Left cardiac atrium (tissue), 4 donors: Measurements from ENCODE around the gene CHST6. TPM values are rescaled to one million over a fixed set of nuclear protein-coding genes. Genes with fewer than 3 reads are reported as not detected.
"Not testable (repeated sequence)": the region's sequence is repeated elsewhere in the genome, so short reads cannot be mapped to it uniquely, and the experiment has no call there.

Experiments used
- ATAC-seq, 2 donors: fragments of 200-7000 bp; cut with Tn5 transposase; one replicate each; pipeline ENCODE4 v1.9.1; 2020; ENCODE audit warnings: mild to moderate bottlenecking in 2 of 2, moderate library complexity in 2 of 2
- DNase-seq: peaks from one replicate; pipeline ENCODE4 v3.0.0-alpha.2; 2020
- intact Hi-C, 2 donors: fragments of 100-400 bp; cut with DNase I; formaldehyde crosslinking; loops; one replicate each; pipeline versions ENCODE4 v1.14.1 to v1.15.1; 2022 to 2023
- total RNA-seq, 2 donors: library from RNA; stranded (reverse); fragmentation: NEBNext Ultra II Directional; extraction: Animal tissue kit (Norgen Biotek cat#: 25700); gene quantifications; one replicate each; pipeline ENCODE4 v1.2.1, GENCODE V29; 2021
- donor health status: DM: no; HTN: yes; CAD: no.
- donor health status: DM: no; HTN: yes; CAD: no; lungs with severe emphysema.
- donor health status: DM: yes; HTN: yes; CAD: no.
- donor health status: Dilated cardiomyopathy.

CHST6 gene
- total RNA-seq, 2 donors from 2014 or later = 4.4 to 4.6 TPM

DNA sequence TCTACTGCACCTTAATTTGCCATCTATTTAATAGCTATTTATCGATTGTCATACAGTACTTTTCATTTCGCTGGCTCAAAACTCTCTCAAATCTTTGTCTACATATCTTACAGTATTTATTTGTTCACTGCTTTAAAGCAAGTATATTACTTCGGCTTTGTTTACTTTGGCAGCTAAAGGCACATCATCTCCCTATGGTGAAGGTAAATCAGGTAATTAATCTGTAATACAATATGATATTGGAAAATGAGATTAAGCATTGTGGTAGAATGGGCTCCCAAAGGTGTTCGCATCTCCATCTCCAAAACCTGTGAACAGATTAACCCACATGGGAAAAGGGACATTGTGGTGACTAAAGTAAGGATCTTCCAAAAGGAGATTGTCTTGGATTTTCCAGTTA lies 37.2 kb downstream of the CHST6 start:
- DNase-seq (no peak), ATAC-seq (no peak)
- intact Hi-C loops = no loop called here

- ATAC-seq (no peak), DNase-seq (no peak)
- intact Hi-C loops = no loop called here
Observed at GRCh38 chr16:75457485-75458021, 37.7 kb downstream of the CHST6 start.

DNA sequence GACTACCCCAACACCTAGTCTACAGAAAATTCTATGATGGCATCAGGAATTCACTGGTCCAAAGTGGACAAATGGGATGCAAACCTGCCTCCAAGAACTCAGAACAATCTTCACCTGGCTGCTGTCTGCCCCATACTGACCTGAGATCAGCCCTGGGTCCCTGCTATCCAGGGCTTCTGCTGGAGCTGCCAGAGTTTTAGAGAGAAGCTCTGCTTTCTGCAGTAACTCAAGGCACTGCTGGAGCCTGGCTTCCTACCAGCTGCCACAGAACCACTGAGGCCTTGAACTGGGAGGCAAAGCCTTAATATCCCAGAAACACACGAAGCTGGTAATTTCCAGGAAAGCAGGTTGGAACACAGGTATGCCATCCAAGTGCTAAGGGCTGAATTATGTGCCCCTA lies 38.3 kb downstream of the CHST6 start:
- no peak for DNase-seq
- ATAC-seq = peak in 1 of 2 donors; percentile 22

GRCh38 chr16:75456486-75456885 lies 38.8 kb downstream of the CHST6 start:
- ATAC-seq = peak in 1 of 2 donors; percentile 15
- DNase-seq, intact Hi-C loops: not testable (repeated sequence)

More for the DNA sequence above, 38.3 kb downstream of the CHST6 start:
- intact Hi-C loops = no loop called here

DNA sequence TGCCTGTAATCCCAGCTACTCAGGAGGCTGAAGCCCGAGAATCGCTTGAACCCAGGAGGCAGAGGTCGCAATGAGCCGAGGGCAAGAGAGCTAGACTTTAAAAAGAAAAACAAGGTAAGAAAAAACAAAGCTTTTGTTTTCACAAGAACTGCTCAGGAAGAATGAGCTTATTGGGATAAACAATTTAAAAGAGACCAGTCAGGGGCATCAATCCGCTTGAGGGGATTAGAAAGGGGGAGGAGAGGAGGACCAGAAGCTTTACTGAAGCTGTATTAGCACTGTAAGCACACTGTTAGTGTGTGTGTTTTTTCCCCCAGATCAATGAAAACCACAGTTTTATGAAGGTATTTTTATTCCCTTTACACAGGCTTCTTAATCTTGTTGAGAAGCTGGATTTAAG lies 39.6 kb downstream of the CHST6 start:
- no peak for ATAC-seq
- intact Hi-C loops = no loop called here
- no peak for DNase-seq

DNA sequence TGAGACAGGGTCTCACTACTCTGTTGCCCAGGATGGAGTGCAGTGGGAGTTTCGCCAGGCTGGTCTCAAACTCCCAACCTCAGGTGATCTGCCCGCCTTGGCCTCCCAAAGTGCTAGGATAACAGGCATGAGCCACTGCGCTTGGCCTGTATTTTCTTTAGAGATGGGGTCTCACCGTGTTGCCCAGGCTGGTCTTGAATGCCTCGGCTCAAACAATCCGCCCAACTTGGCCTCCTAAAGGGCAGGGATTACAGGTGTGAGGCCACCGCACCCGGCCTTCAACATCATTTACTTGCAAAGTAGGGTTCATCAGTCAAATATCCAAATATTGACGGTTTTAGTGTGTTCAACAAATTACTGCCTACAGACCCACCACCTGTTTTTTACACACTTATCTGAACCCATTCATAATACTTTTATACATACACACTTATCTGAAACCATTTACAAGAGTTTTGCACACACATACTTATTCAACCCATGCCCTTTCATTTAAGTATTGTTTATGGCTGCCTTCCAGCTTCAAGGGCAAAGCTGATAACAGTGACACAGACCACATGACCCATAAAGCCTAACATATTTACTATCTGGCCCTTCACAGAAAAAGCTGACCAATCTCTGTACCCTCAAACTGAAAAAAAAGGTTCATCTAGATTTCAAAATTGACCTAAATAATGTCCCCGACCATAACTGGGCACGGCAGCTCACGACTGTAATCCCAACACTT lies 42.6 kb downstream of the CHST6 start:
- DNase-seq = no peak
- intact Hi-C loops = no loop called here
- peak; percentile 23 to 36 for ATAC-seq

DNA sequence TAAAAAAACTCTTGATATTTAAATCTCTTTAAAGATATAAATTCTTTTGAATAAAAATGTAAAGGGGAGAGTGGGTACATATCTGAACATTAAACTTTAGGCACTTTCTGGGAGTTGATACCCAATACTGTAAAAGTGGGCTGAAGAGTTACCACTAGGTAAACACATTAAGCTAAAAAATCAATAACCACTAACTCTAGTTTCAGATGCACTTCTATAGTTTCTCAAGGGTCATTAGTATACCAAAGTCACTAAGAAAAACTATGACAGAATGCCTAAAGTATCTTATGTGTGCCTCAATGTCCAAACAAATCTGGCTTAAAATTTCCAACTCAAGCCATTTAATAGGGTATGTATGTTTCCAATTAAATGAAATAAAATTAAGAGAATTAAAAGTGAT lies 48.8 kb downstream of the CHST6 start:
- no peak for DNase-seq
- intact Hi-C loops = no loop called here
- no peak for ATAC-seq

DNA sequence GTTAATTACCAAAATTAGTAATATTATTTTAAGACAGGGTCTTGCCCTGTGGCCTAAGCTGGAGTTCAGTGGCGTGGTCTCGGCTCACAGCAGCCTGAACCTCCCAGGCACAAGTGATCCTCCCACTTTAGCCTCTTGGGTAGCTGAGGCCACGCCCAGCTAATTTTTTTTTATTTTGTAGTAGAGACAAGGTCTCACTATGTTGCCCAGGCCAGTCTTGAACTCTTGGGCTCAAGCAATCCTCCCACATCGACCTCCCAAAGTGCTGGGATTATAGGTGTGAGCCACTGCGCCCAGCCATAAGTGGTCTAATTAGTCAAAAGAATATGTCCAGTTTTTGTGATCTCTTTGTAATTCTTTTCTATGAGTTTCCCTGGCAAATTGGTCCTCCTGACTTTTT lies 49.9 kb downstream of the CHST6 start:
- intact Hi-C loops = no loop called here
- ATAC-seq (no peak), DNase-seq (no peak)

DNA sequence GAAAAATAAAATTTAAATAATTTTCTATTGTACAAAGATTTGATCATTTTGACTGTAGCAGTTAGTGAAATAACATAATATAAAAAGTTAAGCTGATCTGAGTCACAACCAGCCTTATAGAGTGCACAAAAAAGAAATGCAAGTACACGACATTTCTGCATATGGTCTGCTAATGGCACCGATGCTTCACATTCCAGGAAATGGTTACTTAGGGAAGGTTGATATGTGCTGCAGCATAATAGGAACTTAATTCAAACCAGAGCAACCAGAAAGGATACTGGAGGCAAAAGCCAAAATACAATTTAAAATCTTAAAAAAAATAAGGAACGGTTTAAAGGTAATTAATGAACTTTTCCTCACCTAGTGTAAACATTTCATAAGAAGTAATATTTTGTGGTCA lies 51.9 kb downstream of the CHST6 start:
- intact Hi-C loops = no loop called here
- ATAC-seq (no peak), DNase-seq (no peak)

- no peak for DNase-seq
- ATAC-seq = peak; percentile 75 to 82
- intact Hi-C loops = no loop called here
Observed at GRCh38 chr16:75433732-75434413, 61.4 kb downstream of the CHST6 start.

DNA sequence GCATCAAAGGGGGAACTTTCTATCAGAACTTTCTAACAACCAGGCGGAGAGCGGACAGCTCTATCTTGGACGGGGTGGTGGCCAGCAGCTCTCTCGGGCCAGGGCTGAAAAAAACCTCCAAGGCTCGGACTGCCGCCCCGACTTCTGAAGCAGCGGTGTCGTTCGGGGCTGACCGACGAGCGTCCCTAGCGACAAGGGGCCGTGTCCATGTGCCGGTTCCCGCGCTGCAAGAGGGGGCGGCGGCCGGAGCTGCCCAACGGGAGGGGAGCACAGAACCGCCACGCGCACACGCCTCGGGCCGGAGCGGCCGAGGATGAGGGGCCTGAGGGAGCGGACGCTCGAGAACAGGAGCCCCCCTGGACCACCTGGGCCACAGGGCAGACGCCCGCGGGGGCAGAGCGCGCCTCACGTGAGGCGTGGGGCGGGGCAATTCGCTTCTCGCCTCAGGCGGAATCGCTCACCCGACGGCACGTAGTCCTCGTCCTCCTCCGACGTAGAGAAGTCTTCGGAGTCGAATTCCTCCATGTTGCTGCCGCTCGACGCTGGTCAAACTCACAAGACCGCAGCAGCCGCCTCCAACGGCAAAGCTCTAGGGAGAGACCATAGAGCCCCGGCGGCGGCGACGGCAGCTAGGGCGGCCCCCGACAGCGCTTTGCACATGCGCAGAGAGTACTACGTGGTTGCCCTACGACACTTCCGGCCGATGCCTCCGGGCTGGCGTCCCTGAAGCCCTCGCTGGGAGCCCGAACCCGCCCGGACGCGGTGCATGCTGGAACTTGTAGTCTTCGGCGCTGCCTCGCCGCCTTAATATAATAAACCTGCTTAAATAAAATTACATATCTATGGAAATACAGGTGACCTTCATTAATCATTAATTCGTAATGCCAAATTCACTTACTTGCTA lies 62.2 kb downstream of the CHST6 start, which contains the start of gene CFDP1:
Gene CFDP1, minus strand, starts transcription at position 676 of the 904 bp plus-strand sequence. Its CDS starts 151 bp downstream, at position 525.
- ATAC-seq = peak; percentile 98
- peak; percentile 98 for DNase-seq
- intact Hi-C loops = no loop called here

GRCh38 chr16:75429621-75430403 lies 65.4 kb downstream of the CHST6 start:
- ATAC-seq = no peak
- intact Hi-C loops = no loop called here
- no peak for DNase-seq

DNA sequence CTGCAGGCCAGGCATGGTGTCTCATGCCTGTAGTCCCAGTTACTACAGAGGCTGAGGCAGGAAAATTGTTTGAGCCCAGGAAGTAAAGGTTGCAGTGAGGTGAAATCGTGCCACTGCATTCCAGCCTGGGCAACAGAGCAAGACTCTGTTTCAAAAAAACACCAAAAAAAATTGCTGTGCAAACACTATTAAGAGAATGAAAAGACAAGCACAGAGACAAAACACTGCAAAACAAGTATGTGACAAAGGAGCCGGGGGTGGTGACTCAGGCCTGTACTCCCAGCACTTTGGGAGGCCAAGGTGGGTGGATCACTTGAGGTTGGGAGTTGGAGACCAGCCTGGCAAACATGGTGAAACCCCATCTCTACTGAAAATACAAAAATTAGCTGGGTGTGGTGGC lies 68.7 kb downstream of the CHST6 start:
- ATAC-seq, intact Hi-C loops, DNase-seq: not testable (repeated sequence)

GRCh38 chr16:75424105-75424762 lies 71.0 kb downstream of the CHST6 start:
- ATAC-seq, intact Hi-C loops, DNase-seq: not testable (repeated sequence)

DNA sequence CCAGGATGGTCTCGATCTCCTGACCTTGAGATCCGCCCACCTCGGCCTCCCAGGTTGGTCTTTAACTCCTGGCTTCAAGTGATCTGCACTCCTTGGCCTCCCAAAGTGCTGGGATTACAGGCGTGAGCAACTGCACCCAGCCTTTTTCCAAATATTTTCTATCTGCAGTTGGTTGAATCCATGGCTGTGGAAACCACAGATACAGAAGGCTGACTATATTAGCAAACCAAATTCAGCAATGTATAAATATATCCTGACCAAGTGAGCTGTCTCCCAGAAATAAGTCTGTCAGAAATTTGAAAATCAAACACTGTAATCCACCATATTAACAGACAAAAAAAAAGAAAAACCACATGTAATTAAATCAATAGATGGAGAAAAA lies 71.5 kb downstream of the CHST6 start:
- DNase-seq = no peak
- no peak for ATAC-seq
- intact Hi-C loops = no loop called here
